Breast epithelium (tissue), 3 donors: ENCODE results near the gene CHST9.

Experiments
- CTCF ChIP-seq, 3 donors: fragments of 450-650 bp; IDR thresholded peaks; one replicate each; pipeline ENCODE4 v1.5.1; 2016 to 2017; ENCODE audit warnings: antibody characterized with exemption in 3 of 3, mild to moderate bottlenecking in 3 of 3, moderate library complexity in 3 of 3
- POLR2A ChIP-seq: fragments of 450-650 bp; IDR thresholded peaks from one replicate; pipeline ENCODE4 v1.6.1; 2016; ENCODE audit warnings: antibody characterized with exemption, mild to moderate bottlenecking, moderate library complexity
- POLR2AphosphoS5 ChIP-seq, 3 donors: sonication (generic); formaldehyde crosslinking; IDR thresholded peaks; one replicate each; pipeline ENCODE4 v1.6.1; 2017; ENCODE audit warnings: antibody characterized with exemption in 3 of 3

- TF ChIP-seq POLR2A: no peak
- TF ChIP-seq CTCF (IDR thresholded peaks at IDR 0.05): no peak
- no peak for TF ChIP-seq POLR2AphosphoS5 (IDR thresholded peaks at IDR 0.05)
Measured at GRCh38 chr18:27211569-27211968, 26.5 kb upstream of the CHST9 start.
